ENCODE measurements around the gene CDR2. TPM values are rescaled to one million over a fixed set of nuclear protein-coding genes. Genes with fewer than 3 reads are reported as not detected.

The CDR2 gene
- total and polyA plus RNA-seq, 2 of the 13 experiments (the other 11 are each of a cell fraction or from before 2014, with no cell fraction given), result 59.0 to 78.9 TPM

- TF ChIP-seq HNRNPLL (IDR thresholded peaks at IDR 0.05; ENCODE audit: low read depth, low read length, poor library complexity, severe bottlenecking), result no peak
- peak; percentile 57; the same call in 1 of the 2 replicates for TF ChIP-seq CREM (IDR thresholded peaks at IDR 0.05)
- TF ChIP-seq CREM (CRISPR knock-in tag; IDR thresholded peaks at IDR 0.05), result no peak
- TF ChIP-seq NRL (CRISPR knock-in tag; IDR thresholded peaks at IDR 0.05; ENCODE audit: borderline replicate concordance), result 0 out of 2 replicates have a peak, but pooled peaks have one; percentile 64
- TF ChIP-seq SRSF1 (optimal IDR thresholded peaks at IDR 0.05; ENCODE audit: low read depth, low read length), result peak; percentile 62
- TF ChIP-seq GPBP1L1 (CRISPR knock-in tag; IDR thresholded peaks at IDR 0.05), result no peak
- TF ChIP-seq ZBTB20 (CRISPR knock-in tag; IDR thresholded peaks at IDR 0.05; ENCODE audit: borderline replicate concordance, low read depth), result peak; percentile 57; the same call in 1 of the 2 replicates
- 0 out of 2 replicates have a peak, but pooled peaks have one; percentile 13 for TF ChIP-seq DPF2 (CRISPR knock-in tag; IDR thresholded peaks at IDR 0.05; ENCODE audit: borderline replicate concordance, low read depth)
- peak; percentile 89; the same call in 1 of the 2 replicates for TF ChIP-seq KLF9 (CRISPR knock-in tag; IDR thresholded peaks at IDR 0.05; ENCODE audit: low read depth)
These were observed 76.3 kb downstream of the CDR2 start (continued) for GRCh38 chr16:22297871-22298733.

Data from HepG2 (cell line).